ENCODE data around the gene PHLPP1. TPM values are rescaled to one million over a fixed set of nuclear protein-coding genes. Genes with fewer than 3 reads are reported as not detected.
"Not testable (repeated sequence)": the region's sequence is repeated elsewhere in the genome, so short reads cannot be mapped to it uniquely, and the experiment has no call there.

Gene PHLPP1
- total RNA-seq, 1 donor from 2014 or later, result 4.6 TPM

DNA sequence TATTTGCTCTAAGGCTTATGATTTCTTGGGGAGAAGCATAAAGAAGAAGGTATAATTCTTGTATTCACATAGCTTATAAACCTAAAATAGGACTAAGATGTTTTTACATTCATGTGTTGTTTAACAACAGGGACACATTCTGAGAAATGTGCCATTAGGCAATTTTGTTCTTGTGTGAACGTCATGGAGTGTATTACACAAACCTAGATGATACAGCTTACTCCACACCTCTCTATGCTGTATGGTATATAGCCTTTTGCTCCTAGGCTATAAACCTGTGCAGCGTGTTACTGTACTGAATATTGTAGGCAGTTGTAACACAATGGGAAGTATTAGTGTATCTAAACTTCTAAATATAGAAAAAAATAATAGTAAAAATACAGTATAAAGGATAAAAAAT, 92.1 kb downstream of the PHLPP1 start:
- DNase-seq (ENCODE audit: low read depth, low spot score), result no peak

DNA sequence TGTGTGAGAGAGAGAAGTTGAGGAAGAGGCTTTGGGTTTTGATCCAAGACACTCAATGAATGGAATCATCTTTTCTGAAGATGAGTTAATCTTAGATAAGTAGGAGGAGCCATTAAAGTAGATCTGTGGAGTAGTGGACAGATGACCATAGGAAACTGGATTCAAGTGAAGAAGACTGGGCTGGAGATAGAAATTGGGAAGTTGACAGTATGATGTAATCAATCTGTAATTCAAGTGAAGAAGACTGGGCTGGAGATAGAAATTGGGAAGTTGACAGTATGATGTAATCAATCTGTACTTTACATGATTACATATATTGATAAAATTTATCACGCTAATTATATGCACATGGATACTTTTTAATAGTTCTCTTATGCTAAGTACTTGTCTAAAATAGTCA, 92.8 kb downstream of the PHLPP1 start:
- DNase-seq (ENCODE audit: low read depth, low spot score), result no peak

GRCh38 chr18:62809445-62809844, 94.1 kb downstream of the PHLPP1 start:
- DNase-seq (ENCODE audit: low read depth, low spot score), result not testable (repeated sequence)

DNA sequence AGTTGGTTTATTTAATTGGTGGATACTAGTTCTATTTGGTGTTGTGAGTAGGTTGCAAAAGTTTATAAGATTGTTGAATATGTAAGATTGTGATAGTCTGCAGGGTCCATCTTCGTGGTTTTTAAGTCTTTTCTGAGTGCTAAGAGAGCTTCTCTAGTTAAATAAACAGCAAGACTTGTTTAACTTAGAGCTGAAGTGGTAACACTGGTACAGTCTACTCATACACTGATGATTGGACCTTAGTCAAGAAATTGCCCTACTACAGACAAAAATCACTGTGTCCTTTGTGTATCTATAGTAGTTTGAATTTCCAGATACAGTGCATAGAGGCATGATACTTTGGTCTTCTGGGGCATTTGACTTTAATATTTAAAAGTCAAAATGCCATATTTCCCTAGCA, 94.6 kb downstream of the PHLPP1 start:
- DNase-seq (ENCODE audit: low read depth, low spot score), result no peak

GRCh38 chr18:62810682-62811081, 95.3 kb downstream of the PHLPP1 start:
- no peak for DNase-seq (ENCODE audit: low read depth, low spot score)

GRCh38 chr18:62811674-62812073, 96.3 kb downstream of the PHLPP1 start:
- DNase-seq (ENCODE audit: low read depth, low spot score), result no peak

DNA sequence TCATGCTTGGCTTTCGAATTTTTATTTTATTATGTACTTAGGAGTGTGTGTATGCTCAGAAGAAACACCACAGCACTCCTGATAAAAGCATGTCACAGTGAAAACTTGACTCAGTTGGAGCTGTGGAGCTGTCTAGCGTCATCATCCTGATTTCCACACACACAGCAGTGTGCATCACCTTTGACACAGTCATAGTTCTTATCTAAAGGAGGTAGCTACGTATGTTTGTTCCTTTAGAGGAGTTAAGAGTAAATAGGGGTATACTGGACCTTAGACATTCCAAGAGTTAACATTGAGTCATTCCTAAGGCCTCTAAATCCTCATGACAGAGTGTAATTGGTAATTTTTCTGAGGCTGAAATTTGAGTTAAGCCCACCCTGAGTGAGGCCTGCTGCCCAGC, 96.9 kb downstream of the PHLPP1 start:
- no peak for DNase-seq (ENCODE audit: low read depth, low spot score)

DNA sequence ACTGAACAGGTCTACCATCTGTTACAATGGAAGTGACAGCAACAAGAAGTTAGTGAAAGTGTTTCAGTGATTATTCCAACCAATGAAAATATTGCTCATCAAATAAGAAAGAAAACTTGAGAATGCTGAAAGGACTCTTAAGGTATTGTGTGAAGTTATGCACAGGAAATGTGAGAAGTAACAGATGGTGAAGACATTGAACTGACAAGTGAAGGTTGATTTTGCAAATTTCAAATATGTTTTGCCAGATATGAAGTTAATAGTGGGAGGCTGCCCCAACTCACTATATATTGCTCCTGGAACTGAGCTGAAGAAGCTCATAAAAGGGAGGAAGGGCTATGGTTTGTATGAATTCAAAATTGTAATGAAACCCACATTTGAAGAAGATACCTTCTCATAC, 97.5 kb downstream of the PHLPP1 start:
- DNase-seq (ENCODE audit: low read depth, low spot score), result no peak

GRCh38 chr18:62814132-62814759, 98.9 kb downstream of the PHLPP1 start:
- no peak for DNase-seq (ENCODE audit: low read depth, low spot score)

- no peak for DNase-seq (ENCODE audit: low read depth, low spot score)
Measured at GRCh38 chr18:62825382-62825781, 110.0 kb downstream of the PHLPP1 start.

GRCh38 chr18:62827397-62827796, 112.1 kb downstream of the PHLPP1 start:
- DNase-seq (ENCODE audit: low read depth, low spot score), result no peak

GRCh38 chr18:62828091-62828640, 112.8 kb downstream of the PHLPP1 start:
- DNase-seq (ENCODE audit: low read depth, low spot score), result no peak

- no peak for DNase-seq (ENCODE audit: low read depth, low spot score)
Measured at GRCh38 chr18:62828852-62829251, 113.5 kb downstream of the PHLPP1 start.

GRCh38 chr18:62829936-62830335, 114.6 kb downstream of the PHLPP1 start:
- no peak for DNase-seq (ENCODE audit: low read depth, low spot score)

GRCh38 chr18:62832282-62832681, 116.9 kb downstream of the PHLPP1 start:
- DNase-seq (ENCODE audit: low read depth, low spot score), result no peak

DNA sequence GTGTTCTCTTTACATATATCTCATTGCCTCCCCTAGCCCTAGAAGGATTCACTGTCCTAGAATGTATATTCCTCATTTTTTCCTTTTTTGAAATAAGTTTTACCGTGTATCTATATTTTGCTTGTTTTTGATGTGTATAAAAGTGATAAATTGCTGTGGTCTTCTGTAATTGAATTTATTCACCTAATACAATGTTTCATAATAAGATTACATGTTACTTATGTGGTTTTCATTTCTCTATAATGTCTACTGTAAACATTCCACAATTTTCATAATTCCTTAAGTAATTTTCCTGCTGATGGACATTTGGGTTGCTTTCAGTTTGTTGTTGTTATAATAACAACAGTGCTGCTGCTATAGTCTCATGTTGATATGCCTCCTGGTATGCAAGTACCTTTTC, 118.2 kb downstream of the PHLPP1 start:
- no peak for DNase-seq (ENCODE audit: low read depth, low spot score)

- no peak for DNase-seq (ENCODE audit: low read depth, low spot score)
Measured at GRCh38 chr18:62834715-62835114, 119.4 kb downstream of the PHLPP1 start.

GRCh38 chr18:62837011-62837410, 121.7 kb downstream of the PHLPP1 start:
- no peak for DNase-seq (ENCODE audit: low read depth, low spot score)

- DNase-seq (ENCODE audit: low read depth, low spot score), result no peak
Measured at GRCh38 chr18:62838475-62839098, 123.2 kb downstream of the PHLPP1 start.

- DNase-seq (ENCODE audit: low read depth, low spot score), result no peak
Measured at GRCh38 chr18:62839874-62840713, 124.8 kb downstream of the PHLPP1 start.

DNA sequence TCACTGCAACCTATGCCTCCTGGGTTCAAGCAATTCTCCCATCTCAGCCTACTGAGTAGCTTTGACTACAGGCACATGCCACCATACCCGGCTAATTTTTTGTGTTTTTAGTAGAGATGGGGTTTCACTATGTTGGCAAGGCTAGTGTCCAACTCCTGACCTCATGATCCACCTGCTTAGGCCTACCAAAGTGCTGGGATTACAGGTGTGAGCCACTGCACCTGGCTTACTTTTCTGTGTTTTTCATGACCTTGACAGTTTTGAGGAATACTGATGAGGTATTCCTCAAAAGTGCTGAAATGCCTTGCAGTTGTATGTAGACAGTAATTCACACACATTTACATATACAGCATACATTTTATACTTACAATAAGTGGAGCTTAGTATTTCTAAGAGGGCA, 126.1 kb downstream of the PHLPP1 start:
- no peak for DNase-seq (ENCODE audit: low read depth, low spot score)

DNA sequence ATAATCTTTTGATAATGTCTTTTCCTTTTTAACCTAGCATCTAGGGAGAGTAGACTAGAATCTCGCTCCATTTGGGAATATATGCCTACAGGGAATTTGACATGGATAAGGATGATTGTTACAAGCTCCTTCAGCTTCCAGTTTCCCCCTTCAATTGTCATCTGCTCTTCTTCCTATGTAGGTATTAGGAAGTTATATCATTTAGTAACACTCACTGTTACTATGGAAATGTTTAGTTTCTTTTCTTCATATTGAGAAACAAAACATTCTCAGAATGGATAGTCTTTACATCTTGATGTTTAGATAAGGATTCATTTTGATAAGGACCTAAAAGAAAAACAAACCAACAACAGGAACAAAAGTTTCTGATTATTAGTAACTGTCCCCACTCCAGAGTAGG, 127.6 kb downstream of the PHLPP1 start:
- DNase-seq (ENCODE audit: low read depth, low spot score), result no peak
